Stimulated activated CD8-positive, alpha-beta memory T cell treated with anti-CD3 and anti-CD28 coated beads, Interleukin-7, amount 100 ng/mL, for 1 hour (primary cell): ENCODE measurements around the gene OR2L8.

Source experiments
- DNase-seq, 2 donors: peaks; one replicate each; pipeline ENCODE4 v3.0.0-alpha.2; 2020; ENCODE audit warnings: low read depth in 2 of 2

The OR2L8 gene

DNA sequence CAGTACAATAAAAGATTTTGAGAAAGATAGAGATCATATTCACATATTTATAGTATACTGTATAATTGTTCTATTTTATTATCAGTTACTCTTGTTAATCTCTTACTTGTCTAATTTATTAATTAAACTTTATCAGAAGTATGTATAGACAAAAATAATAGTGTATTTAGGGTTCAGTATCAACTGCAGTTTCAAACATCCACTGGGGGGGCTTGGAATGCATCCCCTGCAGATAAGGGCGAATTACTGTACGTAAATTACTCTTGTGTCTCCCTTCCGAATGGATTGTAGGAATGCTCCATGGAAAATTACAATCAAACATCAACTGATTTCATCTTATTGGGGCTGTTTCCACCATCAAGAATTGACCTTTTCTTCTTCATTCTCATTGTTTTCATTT is at the start of gene OR2L8:
TSS of gene OR2L8 (plus strand) at position 301 of the 400 bp plus-strand sequence. CDS start at position 301, 0 bp downstream.
- no peak for DNase-seq

DNA sequence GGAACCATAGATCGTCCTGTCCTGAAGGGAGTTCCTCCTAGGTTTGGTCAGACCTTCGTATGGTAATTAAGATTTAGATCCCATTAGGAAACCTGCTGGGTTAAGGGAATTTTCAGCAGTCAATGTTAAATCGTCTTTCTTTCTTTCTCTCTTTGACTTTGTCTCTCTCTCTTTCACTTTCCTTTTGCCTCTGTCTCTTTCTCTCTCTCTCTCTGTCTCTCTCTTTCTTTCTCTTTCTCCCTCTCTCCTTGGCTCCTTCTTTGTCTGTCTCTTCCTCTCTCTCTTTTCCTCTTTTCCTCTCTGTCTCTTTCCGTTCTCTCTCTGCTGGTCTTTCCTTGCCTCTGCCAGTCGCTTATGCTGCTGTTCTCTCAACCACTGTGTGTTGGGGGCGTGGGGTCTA is 44.5 kb upstream of the OR2L8 start:
- DNase-seq, result no peak

DNA sequence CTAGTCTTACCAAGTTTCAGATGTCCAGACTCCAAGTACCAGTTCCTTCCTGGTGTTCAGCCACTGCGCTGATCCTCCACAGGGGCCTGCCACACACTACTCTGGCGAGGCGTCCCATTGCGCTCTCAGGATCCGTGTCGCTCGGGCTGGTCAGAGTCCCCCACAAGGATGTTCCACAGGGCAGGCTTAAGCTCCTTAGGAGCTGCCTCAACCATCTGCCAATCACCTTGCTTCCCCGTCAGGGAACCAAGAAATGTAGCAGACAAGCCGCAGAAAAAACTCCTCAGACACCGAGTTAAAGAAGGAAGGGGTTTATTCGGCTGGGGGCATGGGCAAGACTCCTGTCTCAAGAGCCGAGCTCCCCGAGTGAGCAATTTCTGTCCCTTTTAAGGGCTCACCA is 43.5 kb upstream of the OR2L8 start:
- DNase-seq, result no peak

DNA sequence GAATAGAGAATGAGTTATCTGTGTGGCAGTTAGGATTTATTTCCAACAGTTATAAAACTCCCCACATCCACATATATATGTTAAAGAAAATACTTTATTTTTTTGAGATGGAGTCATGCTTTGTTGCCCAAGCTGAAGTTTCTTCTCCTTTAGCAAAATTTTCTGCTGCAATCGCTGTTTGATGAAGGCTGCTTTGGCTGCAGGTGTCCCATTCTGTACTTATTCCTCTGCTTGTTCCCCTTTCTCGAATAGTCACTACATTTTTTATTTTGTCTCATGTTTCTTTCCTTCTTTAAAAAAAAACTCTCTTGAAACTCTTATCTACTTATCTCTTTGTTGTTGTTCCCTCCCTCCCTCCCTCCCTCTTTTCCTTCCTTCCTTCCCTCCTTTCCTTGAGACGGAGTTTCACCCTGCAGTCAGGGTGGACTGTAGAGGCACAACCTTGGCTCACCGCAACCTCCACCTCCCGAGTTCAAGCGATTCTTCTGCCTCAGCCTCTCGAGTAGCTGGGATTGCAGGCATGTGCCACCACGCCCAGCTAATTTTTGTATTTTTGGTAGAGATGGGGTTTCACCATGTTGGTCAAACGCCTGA is 42.7 kb upstream of the OR2L8 start:
- DNase-seq, result no peak

- DNase-seq, result no peak
These were observed 42.1 kb upstream of the OR2L8 start for GRCh38 chr1:247906504-247907047.

DNA sequence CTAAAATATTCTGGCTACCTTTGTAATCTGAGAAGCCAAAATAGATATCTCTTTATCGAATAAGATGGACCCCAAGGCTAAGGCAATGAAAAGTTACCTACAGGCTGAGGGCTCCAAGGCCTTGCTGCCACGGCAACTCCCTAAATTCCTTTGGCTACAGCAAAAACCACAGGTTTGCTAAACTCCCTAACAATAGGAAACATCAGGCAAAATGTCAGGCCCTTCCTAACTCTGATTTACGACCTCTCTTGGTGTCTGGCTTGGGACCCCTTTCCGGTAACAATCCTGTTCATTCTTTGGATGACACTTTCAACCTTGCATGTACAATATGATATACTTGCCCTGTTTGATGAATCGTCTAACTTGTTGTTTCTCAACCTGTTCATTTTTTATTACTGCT is 39.9 kb upstream of the OR2L8 start:
- DNase-seq, result no peak

- DNase-seq, result no peak
These were observed 34.9 kb upstream of the OR2L8 start for GRCh38 chr1:247913786-247914185.

GRCh38 chr1:247914941-247915662 is 33.6 kb upstream of the OR2L8 start:
- no peak for DNase-seq

GRCh38 chr1:247919952-247920351 is 28.7 kb upstream of the OR2L8 start, which contains the start of gene OR2T8:
Gene OR2T8, plus strand, starts transcription at chr1:247920252. Its CDS starts 766 bp downstream, at chr1:247921018.
- no peak for DNase-seq

DNA sequence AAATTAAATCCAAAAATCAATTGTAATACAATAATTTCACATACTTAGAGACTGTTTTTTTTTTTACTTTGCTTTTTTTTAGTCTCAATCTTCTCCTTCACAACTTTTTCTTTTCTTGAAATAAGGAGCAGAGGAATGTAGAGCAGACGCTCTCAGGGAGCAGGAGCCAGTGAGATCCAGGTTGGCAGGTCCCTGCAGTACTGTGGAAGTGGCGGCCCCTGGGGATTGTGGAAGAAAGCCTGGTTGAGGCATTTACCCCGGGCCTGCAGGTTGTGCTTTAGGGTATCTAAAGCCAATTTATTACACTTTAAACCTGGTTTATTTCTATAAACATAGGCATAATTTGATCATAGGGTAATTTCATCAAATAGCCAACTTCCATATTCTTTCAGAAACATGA is 24.7 kb upstream of the OR2L8 start:
- DNase-seq, result no peak

GRCh38 chr1:247924868-247925267 is 23.8 kb upstream of the OR2L8 start, which contains the start of gene OR2AJ1:
Gene OR2AJ1, plus strand, starts transcription at chr1:247924889. Its CDS starts 8,880 bp downstream, at chr1:247933769.
- no peak for DNase-seq

DNA sequence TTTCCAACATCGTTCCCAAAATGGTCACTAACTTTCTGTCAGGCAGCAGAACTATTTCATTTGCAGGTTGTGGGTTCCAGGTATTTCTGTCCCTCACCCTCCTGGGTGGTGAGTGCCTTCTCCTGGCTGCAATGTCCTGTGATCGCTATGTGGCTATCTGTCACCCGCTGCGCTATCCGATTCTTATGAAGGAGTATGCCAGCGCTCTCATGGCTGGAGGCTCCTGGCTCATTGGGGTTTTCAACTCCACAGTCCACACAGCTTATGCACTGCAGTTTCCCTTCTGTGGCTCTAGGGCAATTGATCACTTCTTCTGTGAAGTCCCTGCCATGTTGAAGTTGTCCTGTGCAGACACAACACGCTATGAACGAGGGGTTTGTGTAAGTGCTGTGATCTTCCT is 14.7 kb upstream of the OR2L8 start:
- DNase-seq, result no peak

DNA sequence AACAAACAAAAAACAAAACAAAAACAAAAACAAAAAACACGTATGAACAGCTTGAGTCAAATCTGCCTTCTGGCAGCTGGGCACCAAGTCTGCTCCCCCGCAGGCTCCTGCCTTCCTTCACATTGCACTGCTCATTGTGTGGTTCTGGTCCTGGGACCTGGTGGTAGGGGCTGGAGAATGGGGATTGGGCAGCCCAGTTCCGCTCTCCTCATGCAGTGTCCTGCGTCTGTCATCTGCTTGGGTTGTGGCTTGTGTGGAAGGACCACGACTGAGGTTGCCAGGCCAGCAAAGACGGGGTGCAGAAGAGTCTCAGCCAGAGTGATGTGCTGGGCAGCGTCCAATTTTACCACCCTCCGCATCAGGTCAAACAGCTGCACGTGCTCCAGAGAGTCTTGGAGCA is 12.9 kb upstream of the OR2L8 start:
- DNase-seq, result no peak

GRCh38 chr1:247936415-247936814 is 12.2 kb upstream of the OR2L8 start:
- DNase-seq, result no peak

GRCh38 chr1:247936965-247937734 is 11.5 kb upstream of the OR2L8 start:
- peak; percentile 61 to 63 for DNase-seq

DNA sequence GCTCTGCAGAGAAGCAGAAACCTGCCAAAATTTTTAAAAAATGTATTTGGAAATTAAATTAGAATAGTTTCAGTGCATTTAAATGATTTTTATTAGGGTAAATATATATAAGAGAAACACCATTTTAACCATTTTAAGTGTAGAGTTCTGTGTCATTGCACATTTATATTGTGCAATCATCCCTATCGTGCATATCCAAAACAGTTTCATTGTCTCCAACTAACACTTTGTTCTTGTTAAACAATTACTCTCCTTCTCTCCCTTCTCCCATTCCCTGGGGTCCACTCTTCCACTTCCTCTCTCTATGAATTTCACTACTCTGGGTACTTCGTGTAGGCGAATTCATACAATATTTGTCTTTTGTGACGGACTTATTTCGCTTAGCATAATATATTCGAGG is 6.0 kb upstream of the OR2L8 start:
- no peak for DNase-seq

DNA sequence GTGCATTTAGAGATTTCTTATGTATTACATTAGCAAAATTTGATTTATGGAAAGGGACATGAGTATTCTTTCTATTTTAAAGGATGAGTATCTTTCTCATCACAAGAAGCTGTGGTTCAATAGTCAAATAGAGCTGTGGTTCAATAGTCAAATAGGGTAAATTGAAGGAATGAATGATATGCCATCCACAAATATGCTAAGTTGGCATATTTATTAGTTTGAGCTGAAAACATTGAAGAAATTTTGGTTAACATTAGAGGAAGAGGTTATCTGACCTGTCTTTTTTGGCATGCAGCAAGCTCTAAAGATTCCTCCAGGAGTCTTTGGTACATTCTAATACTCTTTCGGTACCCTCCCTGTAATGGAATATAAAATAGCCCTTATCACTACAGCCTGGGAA is 4.8 kb downstream of the OR2L8 start:
- DNase-seq, result no peak

- DNase-seq, result no peak
These were observed 13.1 kb downstream of the OR2L8 start for GRCh38 chr1:247961791-247962190.

GRCh38 chr1:247962911-247963588 is 14.4 kb downstream of the OR2L8 start:
- no peak for DNase-seq

DNA sequence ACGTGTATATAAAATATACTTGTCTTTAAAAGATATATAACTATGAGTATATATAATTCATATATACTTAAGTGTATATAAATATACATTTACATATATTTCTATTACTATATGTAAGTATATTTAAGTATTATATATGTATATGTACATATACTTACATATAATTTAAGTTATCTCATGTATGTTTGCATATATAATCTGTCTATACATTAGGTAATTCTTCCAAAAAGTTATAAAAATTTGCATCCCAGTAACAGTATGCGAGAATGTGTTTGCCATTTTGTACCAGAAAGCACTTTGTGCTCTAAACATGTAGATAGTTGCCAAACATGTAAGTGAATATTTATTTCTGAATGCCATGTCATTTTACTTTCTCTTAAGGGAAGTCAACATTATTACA is 16.3 kb downstream of the OR2L8 start, which contains the start of gene OR2AK2:
TSS of gene OR2AK2 (plus strand) at position 301 of the 400 bp plus-strand sequence. CDS start 144 bp downstream, outside the sequence.
- DNase-seq, result no peak

DNA sequence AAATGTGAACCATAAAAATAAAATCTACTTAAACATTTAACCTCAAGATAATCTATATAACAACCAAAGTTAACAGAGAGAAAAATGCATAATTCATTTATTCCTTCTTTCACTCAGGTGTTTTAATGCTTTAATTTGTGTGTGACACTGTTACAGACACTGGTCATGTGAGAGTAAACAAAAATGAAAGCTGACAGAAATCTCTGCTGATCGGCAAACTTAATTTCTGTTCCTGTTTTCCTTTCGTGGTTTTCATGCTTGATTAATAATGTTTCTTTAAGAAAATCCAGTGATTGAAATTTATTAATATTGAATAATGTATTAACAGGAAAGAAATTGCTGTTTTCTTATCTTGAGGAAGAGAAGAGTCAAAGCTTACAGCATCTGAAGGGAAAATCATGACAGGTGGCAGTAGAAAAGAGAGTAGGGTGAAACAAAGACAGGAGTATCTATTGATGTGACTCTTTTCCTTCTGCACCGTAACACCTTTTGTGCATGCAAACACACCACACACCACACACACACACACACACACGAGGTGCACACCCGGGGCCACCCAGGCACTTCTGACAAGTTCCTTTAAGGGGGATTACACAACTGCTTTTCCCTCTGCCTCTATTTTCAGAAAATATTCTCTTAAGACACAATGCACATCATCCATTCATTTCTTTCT is 18.0 kb downstream of the OR2L8 start:
- no peak for DNase-seq
